ENCODE data around the gene DGKG.
A peak's percentile ranks its signal among the peaks of the same experiment; 100 is the strongest.

DNA sequence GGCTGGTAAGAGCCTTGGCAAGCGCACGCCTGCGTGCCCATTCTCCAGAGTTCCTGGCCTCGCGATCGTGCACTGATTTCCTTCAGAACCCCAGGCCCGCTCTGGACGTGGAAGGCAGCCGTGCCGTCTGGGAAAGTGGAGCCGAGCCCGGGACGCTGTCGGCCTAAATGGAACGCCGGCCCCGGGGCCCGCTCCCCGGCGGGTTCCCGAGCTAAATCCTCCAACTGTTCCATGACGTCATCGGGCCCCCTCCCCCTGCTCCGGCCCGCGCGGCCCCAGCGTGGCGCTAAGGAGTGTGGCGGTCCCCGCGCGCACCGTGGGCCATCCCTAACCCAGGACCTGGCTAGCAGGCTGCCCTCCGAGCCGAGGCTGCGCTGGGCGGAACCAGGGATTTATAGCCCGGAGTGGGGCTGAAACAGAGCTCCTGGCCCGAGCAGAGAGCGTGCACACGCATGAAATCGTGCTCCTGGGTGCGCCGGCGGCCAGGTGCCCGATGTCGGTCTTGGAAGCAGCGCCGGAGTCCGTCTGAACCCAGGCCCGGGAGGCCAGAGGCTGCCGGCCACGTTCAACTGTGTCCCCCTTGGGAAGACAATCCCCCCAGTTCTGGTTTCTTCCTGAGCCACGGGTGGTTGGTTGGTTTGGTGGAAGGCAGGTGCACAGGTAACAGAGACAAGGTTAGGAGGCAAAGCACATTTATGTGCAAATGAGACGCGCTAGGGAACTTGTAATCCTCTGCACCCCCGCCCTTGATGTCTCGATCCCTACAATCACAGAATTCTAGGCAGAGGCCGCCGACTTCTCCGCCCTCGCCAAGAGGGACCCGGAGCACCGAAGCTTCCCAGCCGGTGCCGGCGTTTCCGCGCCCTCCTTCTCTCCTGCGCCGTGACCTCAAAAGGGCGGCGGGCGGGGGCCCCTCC lies 168.2 kb downstream of the DGKG start:
- peak; percentile 45; the same call in 1 of the 2 replicates for TF ChIP-seq JUN (IDR thresholded peaks at IDR 0.05; ENCODE audit: low read depth, low read length)
- TF ChIP-seq, protein P1, sequence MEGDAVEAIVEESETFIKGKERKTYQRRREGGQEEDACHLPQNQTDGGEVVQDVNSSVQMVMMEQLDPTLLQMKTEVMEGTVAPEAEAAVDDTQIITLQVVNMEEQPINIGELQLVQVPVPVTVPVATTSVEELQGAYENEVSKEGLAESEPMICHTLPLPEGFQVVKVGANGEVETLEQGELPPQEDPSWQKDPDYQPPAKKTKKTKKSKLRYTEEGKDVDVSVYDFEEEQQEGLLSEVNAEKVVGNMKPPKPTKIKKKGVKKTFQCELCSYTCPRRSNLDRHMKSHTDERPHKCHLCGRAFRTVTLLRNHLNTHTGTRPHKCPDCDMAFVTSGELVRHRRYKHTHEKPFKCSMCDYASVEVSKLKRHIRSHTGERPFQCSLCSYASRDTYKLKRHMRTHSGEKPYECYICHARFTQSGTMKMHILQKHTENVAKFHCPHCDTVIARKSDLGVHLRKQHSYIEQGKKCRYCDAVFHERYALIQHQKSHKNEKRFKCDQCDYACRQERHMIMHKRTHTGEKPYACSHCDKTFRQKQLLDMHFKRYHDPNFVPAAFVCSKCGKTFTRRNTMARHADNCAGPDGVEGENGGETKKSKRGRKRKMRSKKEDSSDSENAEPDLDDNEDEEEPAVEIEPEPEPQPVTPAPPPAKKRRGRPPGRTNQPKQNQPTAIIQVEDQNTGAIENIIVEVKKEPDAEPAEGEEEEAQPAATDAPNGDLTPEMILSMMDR (IDR thresholded peaks at IDR 0.05; ENCODE audit: control extremely low read depth in 1 of 3, insufficient read depth in 1 of 3, low read depth in 1 of 3, low read length in 3 of 3) = no peak
- no peak for TF ChIP-seq SRF (IDR thresholded peaks at IDR 0.05; ENCODE audit: low read depth, low read length)
